DMS153 treated with DMSO at 0.1 percent for 48 hours (cell line): ENCODE measurements around the gene PELI1.
"Not testable (repeated sequence)": the region's sequence is repeated elsewhere in the genome, so short reads cannot be mapped to it uniquely, and the experiment has no call there.

Source experiments
- DNase-seq: peaks from one replicate; lab custom pipeline; 2025; ENCODE audit not compliant: unreplicated experiment; lab: John Stamatoyannopoulos, UW

The PELI1 gene

DNA sequence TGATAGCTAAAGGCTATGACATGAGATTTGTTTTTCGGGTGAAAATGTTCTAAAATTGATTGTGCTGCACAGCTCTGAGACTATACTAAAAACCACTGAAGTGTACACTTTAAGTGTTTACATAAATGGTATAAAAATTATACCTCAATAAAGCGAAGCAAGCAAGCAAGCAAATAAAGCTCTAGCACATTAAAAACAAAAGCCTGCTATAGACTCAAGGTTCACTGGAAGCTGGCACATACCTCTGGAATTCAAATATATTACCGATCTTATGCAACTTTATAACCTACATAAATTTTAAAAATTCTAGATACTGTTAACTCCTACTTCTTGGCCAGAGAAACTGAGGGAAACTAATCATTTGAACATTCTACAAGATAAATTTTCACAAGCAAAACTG, 20.1 kb downstream of the PELI1 start:
- no peak for DNase-seq

DNA sequence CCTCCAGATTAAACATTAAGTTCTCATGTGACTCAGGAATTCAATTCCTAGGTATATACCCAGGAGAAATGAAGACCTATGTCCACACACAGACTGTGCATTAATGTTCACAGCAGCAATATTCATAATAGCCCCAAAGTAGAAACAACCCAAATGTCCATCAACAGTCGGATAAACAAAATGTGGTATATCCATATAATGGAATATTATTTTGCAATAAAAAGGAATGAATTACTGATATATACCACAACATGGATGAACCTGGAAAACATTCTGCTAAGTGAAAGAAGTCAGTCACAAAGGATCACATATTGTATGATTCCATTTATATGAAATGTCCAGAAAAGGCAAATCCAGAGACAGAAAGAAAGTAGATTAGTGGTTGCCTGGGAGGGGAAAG, 20.5 kb downstream of the PELI1 start:
- DNase-seq: no peak

- no peak for DNase-seq
Measured at GRCh38 chr2:64122358-64122757, 21.9 kb downstream of the PELI1 start.

DNA sequence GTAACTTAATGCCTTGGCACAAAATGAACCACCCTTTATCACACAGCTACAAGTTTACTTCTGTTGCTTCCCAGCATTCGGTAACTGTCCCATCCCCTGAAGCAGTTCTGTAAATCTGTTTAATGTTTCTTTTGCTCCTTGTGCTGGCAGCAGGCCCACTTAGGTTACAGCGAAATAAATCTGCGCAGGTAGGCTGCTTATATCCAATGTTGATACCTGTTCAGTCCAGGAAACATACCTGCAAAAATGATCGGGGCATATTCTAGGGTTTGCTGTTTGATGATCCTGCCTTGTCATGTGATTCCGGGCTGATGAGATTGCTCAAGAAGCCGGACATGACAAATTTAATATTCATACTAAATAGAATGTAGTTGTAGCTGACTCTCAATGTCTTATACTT, 23.3 kb downstream of the PELI1 start:
- DNase-seq: no peak

- DNase-seq: no peak
Measured at GRCh38 chr2:64120008-64120407, 24.2 kb downstream of the PELI1 start.

DNA sequence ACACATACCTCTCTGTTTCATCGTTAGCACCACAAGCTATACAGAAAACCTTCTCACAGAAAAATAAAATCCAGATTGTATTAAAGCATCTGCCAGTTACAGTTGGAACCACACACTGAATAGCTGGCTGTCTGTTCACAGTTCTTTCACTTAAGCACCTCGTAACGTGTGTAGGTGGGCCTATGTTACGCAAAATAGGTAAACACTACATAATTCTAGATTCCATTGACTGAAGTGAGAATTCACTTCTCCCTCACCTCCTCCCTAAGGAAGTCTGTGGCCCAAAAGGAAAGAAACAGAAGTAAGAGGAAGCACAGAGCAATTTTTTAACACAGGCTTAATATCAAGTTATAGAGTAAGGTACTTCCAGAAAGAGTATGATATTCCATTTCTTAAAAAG, 24.9 kb downstream of the PELI1 start:
- no peak for DNase-seq

DNA sequence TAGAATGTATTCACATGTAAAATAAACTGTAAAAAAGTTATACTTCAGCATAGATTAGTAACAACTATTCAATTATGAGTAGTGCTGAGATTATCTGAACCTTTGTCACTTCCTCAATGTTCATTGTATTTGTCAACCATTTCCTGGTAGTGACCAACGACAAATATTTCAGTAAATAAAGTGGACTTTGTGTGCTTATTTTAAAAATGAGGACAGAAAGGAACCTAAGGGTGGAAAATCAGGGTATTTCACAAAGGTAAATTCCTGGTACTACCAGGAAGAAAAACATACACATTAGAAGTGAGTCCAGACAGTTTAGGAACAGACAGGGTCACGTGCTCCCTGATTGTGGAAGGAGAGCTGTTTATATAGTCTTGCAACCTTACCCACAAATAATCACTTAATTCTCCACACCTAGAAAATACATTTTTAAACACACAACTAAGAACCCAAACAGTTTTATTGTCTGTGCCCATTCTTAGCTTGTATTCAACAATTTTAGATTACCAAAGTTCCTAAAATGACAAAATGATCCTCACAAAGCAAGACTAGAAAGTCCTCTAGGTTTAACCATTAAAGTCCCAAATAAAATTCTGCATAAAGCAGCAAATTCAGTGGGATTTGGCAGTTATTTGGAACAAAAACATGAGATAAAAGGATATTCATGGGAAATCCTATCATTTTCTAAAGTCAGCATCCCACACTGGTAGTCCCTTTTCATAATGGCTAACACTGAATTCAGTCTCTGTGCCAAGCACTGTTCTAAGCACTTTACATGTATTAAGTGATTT, 28.2 kb downstream of the PELI1 start:
- DNase-seq: no peak

GRCh38 chr2:64114912-64115277, 29.3 kb downstream of the PELI1 start:
- DNase-seq: no peak

DNA sequence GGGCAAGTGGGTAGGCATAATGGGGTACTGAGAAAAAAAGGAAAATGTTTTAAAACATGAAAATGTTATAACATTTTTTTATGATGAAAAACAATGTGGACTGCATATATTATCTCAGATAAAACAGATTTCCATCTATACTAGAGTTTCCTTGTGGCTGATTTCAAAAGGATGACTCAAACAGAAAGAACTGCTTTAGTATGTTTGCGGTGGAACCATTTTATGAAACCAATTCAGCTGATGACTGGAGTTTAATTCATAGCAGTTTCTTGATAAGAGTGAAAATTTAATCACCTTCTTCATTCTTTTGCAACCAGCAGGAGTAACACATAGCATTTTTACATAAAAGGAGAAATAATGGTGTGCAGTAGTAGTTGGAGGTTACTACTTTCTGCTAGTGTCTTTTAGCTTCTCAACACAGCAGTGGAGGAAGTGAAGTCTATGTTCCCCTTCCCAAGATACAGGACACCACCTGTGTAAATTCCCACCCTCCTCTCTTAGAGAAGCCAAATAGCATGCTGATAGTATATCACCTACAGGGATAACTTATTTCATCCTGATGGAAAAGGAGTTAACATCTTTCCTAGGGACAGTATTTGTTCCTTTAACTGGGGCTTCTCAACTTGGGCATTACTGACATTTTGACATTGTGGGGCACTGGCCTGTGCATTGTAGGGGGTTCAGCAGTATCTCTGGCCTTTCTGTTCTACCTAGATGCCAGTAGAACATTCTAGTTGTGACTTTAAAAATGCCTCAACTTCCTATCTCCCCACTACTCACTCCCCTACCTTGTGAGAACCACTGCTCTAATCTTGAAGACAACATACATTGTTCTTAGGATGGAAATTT, 29.9 kb downstream of the PELI1 start:
- no peak for DNase-seq

DNA sequence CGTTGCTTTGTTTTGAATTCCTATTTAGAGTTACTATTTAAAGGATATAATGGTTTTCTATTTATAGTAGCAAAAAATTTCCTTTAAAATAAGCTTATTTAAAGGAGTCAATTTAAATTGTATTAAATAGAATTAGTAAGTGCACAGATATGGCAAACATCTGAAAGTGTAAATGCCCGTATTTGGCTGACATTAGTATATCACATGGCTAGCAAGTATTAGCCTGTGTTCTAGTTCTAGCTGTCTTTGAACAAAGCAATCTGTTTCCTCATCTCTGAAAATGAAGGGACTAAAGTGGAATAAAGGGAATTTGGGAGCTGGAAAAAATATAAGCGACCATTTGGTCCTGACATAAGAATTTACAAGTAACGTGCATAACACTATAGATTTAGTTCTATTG, 32.2 kb downstream of the PELI1 start:
- DNase-seq: no peak

DNA sequence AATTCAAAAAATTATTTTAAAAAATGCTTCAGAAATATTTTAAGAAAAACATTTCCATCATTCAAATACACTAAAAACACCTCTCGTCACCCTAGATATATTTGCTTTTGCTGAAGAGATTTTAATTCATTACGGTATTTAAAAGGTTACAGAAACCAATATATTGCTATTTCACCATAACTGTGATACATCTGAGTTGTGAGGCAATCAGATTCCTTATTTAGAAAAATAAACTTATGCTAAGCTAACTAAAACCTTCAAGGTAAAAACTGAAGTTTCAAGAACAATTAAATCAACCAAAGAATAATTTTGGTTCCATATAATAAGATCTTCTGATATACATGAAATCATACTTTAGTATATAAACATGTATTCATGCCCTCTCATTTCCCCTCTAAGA, 32.8 kb downstream of the PELI1 start:
- no peak for DNase-seq

DNA sequence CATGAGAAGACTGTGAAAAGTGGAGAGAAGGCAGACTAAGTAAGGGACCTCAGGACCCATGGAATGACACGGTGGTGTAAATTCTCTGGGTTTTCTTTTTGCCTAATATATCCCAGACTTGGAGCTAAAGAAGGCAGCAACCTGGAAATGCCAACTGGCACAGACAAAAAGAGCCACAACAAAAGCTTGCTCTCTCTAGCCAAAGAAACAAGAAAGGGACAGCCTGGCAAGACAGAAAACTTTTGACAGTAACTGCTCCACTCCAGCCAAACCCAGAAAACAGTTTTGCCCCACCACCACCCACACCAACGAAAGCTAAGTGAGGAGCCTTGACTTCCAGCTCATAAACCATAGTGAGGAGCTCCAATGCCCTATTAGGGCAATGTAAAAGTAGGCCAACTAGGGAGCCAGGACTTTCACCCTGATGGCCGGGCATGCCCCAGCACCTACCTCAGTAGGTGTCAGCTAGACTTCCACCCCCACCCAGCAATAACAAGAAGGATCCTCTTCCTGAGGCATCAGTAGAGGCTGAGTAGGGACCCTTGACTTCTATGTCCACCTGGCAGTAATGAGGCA, 35.5 kb downstream of the PELI1 start:
- DNase-seq: no peak

GRCh38 chr2:64106481-64106880, 37.7 kb downstream of the PELI1 start:
- DNase-seq: no peak

GRCh38 chr2:64105670-64106461, 38.4 kb downstream of the PELI1 start:
- DNase-seq: no peak

DNA sequence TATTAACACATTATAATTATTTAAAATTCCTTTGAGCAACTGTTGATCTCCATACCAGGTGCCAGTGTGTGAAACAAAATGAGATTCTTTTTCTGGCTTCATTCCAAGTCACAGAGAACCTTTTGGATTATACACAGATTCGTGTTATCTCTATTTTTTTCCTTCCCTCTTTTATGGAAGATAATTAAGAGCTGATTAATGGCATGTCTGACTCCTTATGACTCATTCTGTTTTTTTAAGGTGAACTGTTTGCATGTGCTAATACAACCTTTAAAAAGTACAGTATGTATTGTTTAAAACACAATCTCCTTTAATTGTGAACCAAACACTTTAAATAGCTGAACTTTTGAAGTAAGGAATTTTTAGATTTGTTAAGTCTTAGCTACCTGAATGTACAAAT, 39.3 kb downstream of the PELI1 start:
- no peak for DNase-seq

DNA sequence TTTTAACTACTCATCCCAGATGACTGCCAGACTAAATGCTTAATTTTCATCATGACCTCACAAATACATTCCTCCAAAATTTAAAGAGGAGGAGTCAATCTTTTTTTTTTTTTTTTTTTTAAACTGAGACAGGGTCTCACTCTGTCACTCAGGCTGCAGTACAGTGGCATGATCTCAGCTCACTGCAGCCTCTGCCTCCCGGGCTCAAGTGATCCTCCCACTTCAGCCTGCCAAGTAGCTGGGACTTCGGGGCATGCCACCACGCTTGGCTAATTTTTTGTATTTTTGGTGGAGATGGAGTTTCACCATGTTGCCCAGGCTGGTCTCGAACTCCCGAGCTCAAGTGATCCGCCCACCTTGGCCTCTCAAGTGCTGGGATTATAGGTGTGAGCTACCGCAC, 41.5 kb downstream of the PELI1 start:
- not testable (repeated sequence) for DNase-seq

- no peak for DNase-seq
Measured at GRCh38 chr2:64101141-64101591, 43.1 kb downstream of the PELI1 start.

DNA sequence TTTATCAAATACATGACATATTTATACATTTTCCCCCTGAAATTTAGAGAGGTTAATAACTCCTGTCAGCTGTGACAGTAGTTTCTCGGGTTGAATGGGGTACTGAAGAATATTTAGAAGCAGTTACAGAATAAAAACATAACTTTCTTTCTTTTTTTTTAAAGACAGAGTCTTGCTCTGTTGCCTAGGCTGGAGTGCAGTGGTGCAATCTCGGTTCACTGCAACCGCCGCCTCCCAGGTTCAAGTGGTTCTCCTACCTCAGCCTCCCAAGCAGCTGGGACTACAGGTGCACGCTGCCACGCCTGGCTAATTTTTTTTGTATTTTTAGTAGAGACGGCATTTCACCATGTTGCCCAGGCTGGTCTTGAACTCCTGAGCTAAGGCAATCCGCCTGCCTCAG, 43.6 kb downstream of the PELI1 start:
- not testable (repeated sequence) for DNase-seq

DNA sequence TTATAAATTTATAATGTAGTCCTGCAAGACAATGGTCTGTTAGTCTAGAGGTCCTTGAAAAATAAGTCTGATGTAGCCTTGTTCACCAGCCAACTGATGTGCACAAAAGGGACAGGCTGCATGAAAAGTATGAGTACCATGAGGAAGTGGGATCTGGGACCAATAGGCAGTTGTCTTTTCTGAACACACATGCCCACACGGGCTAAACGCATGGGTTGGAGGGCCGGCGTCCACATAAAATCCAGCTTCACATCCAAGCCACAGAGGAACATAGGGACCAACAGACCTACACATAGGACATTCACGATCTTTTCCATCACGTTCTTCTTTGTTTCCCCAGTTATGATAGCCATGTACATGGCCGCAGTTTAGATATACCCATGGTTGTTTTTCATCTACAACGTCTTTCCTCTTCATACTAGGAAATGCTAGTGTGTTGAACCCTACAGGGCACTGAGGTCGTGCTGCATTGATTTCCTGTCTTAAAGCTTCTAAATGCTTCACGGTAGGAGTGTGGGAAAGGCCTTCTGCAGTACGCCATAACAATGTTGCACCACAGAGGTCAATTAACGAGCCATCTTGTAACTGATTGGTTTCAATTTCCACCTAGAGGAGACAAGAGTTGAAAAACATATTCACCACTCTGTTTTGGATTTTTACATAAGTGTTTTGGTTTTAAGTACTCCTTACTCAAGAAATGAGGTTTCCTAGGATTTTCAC, 49.4 kb downstream of the PELI1 start:
- DNase-seq: no peak

- DNase-seq: no peak
Measured at GRCh38 chr2:64093341-64093740, 50.9 kb downstream of the PELI1 start.

- no peak for DNase-seq
Measured at GRCh38 chr2:64092502-64092901, 51.7 kb downstream of the PELI1 start.
